ENCODE measurements around the gene OSBP. TPM values are rescaled to one million over a fixed set of nuclear protein-coding genes. Genes with fewer than 3 reads are reported as not detected.

Gene OSBP
- total RNA-seq, 3 donors from 2014 or later: 42.4 to 48.2 (median 43.9) TPM

- intact Hi-C loops (cut with DNase I; ENCODE audit: low total_unique reads): no loop called here
- H3K9me3 ChIP-seq: no peaks in the 10 kb centered on the region
- DNase-seq (ENCODE audit: low spot score in 2 of 2): no peak
- no peaks in the 10 kb centered on the region for H3K36me3 ChIP-seq
- no peaks in the 10 kb centered on the region for H3K4me1 ChIP-seq
- no peak overlapping the region for H3K4me3 ChIP-seq
- TF ChIP-seq POLR2A (IDR thresholded peaks at IDR 0.05): no peak
- TF ChIP-seq POLR2AphosphoS5 (IDR thresholded peaks at IDR 0.05): no peak
- TF ChIP-seq, protein P1, sequence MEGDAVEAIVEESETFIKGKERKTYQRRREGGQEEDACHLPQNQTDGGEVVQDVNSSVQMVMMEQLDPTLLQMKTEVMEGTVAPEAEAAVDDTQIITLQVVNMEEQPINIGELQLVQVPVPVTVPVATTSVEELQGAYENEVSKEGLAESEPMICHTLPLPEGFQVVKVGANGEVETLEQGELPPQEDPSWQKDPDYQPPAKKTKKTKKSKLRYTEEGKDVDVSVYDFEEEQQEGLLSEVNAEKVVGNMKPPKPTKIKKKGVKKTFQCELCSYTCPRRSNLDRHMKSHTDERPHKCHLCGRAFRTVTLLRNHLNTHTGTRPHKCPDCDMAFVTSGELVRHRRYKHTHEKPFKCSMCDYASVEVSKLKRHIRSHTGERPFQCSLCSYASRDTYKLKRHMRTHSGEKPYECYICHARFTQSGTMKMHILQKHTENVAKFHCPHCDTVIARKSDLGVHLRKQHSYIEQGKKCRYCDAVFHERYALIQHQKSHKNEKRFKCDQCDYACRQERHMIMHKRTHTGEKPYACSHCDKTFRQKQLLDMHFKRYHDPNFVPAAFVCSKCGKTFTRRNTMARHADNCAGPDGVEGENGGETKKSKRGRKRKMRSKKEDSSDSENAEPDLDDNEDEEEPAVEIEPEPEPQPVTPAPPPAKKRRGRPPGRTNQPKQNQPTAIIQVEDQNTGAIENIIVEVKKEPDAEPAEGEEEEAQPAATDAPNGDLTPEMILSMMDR (IDR thresholded peaks at IDR 0.05): no peak
- no peaks in the 10 kb centered on the region for H3K27me3 ChIP-seq
- no peak overlapping the region for H3K27ac ChIP-seq
Measured at GRCh38 chr11:59532620-59533019, 83.0 kb downstream of the OSBP start.

DNA sequence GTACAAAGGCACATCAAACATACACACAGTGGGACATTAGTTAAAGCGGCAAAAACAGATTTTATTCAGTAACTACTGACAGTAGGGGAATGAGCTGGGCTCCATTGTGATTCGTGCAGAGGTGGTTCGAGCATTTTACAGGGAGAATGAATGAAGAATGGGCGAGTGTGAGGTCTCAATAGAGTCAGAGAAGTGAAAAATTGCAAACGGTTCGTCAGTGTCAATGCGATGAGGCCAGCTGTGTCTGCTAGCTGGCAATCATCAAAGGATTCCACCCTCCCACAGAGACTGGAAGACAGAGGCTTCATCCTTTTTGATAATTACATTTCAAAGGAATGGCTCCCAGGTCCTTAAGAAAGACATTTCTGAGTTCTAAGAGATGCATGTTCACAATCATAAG, 86.9 kb downstream of the OSBP start:
- intact Hi-C loops (cut with DNase I; ENCODE audit: low total_unique reads): no loop called here
- H3K9me3 ChIP-seq: no peaks in the 10 kb centered on the region
- H3K4me1 ChIP-seq: no peaks in the 10 kb centered on the region
- no peak overlapping the region for H3K27ac ChIP-seq
- H3K36me3 ChIP-seq: no peaks in the 10 kb centered on the region
- H3K4me3 ChIP-seq: no peak overlapping the region
- no peak for DNase-seq (ENCODE audit: low spot score in 2 of 2)
- H3K27me3 ChIP-seq: no peaks in the 10 kb centered on the region
- TF ChIP-seq, protein P1 (IDR thresholded peaks at IDR 0.05): no peak
- no peak for TF ChIP-seq POLR2AphosphoS5 (IDR thresholded peaks at IDR 0.05)
- no peak for TF ChIP-seq POLR2A (IDR thresholded peaks at IDR 0.05)

Other genes starting within 250 kb of the OSBP start
- not detected for gene OR5A2, start 189.4 kb downstream of the OSBP start, total RNA-seq
- not detected for gene OR5A1, start 179.3 kb downstream of the OSBP start, total RNA-seq
- gene OR4D6, start 158.8 kb downstream of the OSBP start, total RNA-seq: not detected
- gene OR4D10, start 142.5 kb downstream of the OSBP start, total RNA-seq: not detected
- gene OR4D11, start 112.2 kb downstream of the OSBP start, total RNA-seq: not detected
- not detected for gene OR4D9, start 104.2 kb downstream of the OSBP start, total RNA-seq
- 10 to 100 TPM; 13.4 to 15.8 (median 15.2) TPM for gene PATL1, start 53.3 kb upstream of the OSBP start, total RNA-seq
- gene OR10V1, start 98.1 kb upstream of the OSBP start, total RNA-seq: not detected
- 10 to 100 TPM; 32.2 to 58.8 (median 53.7) TPM for gene STX3, start 139.6 kb upstream of the OSBP start, total RNA-seq
- 10 to 100 TPM; 36.3 to 41.4 (median 37.4) TPM for gene MRPL16, start 195.0 kb upstream of the OSBP start, total RNA-seq
- gene CBLIF, start 229.7 kb upstream of the OSBP start, total RNA-seq: not detected